OCI-M1 (cell line): Measurements from ENCODE around the gene USP32.
"Not testable (repeated sequence)": the region's sequence is repeated elsewhere in the genome, so short reads cannot be mapped to it uniquely, and the experiment has no call there.

Experiments used
- DNase-seq: peaks from one replicate; lab custom pipeline; 2025; lab: John Stamatoyannopoulos, UW

Gene USP32

GRCh38 chr17:60392042-60392844, at the start of gene USP32:
TSS of gene USP32 (minus strand) at chr17:60392133. CDS start at chr17:60391939, 194 bp downstream.
- DNase-seq: peak; percentile 99

DNA sequence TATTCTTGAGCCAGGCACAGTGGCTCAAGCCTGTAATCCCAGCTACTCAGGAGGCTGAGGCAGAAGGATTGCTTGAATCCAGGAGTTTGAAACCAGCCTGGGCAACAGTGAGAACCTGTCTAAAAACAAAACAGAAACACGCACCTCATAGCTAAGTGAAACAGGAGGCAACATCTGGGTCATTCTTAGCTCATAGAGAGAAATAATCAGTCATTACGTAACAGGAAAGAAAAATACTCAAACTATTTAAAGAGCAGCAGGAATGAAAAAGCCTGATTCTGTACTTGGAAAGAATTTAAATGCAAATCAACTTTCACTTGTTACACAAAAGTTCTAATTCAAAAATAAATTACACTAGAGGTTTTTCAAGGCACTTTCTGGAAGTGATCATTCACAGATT, 47.6 kb upstream of the USP32 start:
- DNase-seq: peak; percentile 12

DNA sequence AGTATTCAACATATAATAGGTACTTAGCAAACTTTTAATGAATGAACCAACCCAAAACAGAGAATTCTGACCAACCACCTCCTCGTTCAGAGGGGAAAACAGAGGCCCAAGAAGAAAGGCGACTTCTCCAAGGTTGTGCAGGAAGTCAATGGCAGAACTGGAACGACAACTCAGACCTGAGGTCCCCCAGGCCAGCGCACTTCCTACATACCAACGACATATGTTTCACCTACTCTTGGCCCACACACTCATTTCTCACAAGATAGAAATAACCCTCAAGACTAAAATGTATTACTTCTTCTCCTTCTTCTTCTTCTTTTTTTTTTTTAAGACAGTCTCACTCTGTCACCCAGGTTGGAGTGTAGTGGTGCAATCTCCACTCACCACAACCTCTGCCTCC, 44.7 kb upstream of the USP32 start:
- no peak for DNase-seq

DNA sequence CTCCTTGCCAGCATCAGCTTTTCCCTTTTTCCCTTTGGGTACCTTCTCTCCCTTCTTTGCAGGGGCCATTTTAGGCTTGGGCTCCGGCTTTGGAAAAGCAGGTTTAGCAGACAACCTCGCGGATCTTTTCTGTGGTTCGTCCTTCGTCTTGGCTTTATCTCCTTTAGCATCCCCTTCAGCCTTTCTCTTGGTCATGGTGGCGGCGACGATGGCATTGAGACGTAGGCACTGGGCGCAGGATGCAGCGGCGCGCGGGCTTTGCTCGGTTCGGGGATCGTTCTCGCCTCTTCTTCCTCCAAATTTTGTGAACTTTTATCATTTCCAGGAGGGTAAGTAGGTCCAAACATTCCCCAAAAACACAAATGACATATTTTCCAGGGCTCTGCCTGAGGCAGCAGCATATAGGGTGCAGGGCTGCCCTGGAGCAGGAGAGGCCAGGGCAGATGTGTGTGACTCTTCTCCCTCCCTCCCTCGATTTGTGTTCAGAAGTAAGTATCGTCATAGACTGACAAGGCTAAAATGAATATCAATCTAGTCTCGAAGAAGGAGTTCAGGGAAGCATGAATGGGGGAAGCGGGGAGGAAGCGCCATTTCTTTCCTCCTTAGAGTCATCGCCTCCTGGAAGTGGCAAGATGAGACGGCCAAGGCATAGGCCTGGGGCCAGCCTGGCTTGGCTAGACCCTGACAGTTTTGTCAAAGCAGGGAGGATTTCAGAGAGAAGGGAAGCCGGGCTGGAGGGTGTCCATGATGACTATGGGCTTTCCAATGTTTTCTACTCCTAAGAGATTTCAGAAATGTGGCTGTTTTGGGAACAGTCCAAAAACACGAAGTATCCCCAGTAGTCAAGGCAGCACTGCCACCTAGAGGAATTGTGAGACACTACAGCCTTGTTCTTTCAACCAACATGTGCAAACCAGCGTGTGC, 43.6 kb upstream of the USP32 start:
- DNase-seq: peak; percentile 87

- not testable (repeated sequence) for DNase-seq
Observed at GRCh38 chr17:60433021-60433997, 41.4 kb upstream of the USP32 start.

DNA sequence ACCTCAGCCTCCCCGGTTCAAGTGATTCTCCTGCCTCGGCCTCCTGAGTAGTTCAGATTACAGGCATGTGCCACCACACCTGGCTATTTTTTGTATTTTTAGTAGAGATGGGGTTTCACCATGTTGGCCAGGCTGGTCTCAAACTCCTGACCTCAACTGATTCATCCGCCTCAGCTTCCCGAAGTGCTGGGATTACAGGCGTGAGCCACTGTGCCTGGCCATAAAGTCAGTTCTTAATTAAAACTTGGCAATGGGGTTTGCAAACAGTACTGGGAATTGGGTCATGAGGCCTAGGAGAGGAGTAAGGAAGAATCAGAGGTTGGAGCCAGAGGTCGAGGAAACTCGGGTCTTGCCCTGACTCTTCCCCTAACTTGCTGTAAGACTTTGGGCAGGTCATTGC, 38.6 kb upstream of the USP32 start:
- not testable (repeated sequence) for DNase-seq

DNA sequence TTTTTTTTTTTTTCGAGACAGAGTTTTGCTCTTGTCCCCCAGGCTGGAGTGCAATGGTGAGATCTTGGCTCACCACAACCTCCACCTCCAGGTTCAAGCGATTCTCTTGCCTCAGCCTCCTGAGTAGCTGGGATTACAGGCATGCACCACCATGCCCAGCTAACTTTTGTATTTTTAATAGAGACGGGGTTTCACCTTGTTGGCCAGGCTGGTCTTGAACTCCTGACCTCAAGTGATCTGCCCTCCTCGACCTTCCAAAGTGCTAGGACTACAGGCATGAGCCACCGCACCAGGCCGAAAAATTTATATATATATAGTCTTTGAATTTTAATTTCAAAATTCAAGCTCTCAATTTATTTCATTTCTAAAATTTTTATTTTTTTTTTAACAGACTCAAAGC, 36.6 kb upstream of the USP32 start:
- DNase-seq: not testable (repeated sequence)

GRCh38 chr17:60426596-60426995, 34.7 kb upstream of the USP32 start:
- no peak for DNase-seq

DNA sequence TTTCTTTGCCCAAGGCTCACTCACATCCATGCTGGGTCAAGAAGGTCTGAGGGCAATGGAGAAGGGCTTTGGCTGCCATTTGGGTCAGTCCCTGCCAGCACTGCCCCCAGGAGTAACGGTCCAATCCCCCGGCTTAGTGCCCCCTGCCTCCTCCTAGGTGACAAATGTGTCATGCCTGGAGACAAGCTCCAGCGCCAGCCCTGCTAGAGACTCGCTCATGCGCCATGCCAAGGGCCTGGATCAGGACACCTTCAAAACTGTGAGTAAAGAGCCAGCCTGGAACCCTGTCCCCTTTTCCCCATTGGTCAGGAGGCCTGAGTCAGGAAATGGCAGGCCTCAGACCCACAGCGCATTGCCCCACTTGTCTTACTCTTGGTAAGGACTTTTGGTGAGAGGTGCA, 33.7 kb upstream of the USP32 start:
- no peak for DNase-seq

- DNase-seq: no peak
Observed at GRCh38 chr17:60423865-60424264, 31.9 kb upstream of the USP32 start.

- DNase-seq: no peak
Observed at GRCh38 chr17:60422162-60422665, 30.3 kb upstream of the USP32 start, which contains the start of gene CHCT1. TSS of gene CHCT1 (plus strand) at chr17:60422489. CDS start at chr17:60422593, 104 bp downstream.

DNA sequence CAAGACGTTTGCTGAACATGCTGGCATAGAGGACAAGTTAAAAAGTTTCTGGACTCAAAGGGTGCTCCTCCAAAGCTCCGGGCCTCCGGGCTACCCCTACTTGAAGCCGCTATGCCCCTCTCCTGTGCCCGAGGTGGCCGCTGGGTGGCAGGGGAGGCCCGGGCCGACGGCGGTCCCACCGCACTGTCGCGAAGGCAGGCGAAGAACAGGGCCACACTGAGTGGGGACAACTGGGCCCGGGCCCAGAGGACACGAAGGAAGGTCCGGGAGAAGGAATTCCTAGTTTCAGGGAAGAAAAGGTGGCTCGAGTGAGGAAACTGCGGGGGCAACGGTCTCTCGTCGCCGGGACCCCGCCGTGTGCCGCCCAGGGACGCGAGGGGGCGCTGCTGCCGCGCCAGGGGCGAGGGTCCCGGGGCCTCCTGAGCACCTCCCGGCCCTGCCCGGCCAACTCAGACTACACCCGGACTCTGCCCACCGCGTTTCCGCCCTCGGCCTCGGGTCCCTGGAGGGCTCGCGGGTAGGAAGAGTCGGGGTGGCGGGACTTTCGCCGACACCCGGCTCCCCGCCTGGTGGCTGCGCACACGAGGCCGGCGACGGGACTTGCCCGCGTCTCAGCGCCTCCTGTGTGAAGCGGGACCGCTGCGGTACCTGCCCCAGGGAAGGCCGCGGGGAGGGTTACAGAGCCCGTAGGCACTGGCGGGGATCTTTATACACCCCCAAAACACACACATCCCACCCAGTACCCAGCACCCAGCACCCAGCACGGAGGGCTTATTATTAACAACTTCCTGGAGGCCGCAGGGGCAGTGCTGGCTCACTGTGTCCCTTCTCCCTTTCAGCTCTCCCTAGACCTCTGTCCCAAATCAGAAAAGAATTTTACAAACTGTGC, 29.6 kb upstream of the USP32 start:
- peak; percentile 51 for DNase-seq

DNA sequence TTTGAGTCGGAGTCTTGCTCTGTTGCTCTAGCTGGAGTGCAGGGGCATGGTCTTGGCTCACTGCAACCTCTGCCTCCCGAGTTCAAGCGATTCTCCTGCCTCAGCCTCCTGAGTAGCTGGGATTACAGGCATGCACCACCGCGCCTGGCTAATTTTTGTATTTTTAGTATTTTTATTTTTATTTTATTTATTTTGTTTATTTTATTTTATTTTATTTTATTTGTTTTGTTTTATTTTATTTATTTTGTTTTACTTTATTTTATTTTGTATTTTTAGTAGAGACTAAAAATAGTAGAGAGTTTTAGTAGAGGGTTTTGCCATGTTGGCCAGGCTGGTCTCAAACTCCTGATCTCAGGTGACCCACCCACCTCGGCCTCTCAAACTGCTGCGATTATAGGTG, 27.9 kb upstream of the USP32 start:
- not testable (repeated sequence) for DNase-seq

GRCh38 chr17:60419003-60419402, 27.1 kb upstream of the USP32 start:
- DNase-seq: not testable (repeated sequence)

GRCh38 chr17:60416368-60416925, 24.5 kb upstream of the USP32 start:
- DNase-seq: no peak

GRCh38 chr17:60415146-60415545, 23.2 kb upstream of the USP32 start:
- DNase-seq: no peak

- DNase-seq: no peak
Observed at GRCh38 chr17:60412701-60413100, 20.8 kb upstream of the USP32 start.

- DNase-seq: no peak
Observed at GRCh38 chr17:60410001-60410400, 18.1 kb upstream of the USP32 start.

- DNase-seq: no peak
Observed at GRCh38 chr17:60406887-60407286, 15.0 kb upstream of the USP32 start.

GRCh38 chr17:60403962-60404361, 12.0 kb upstream of the USP32 start:
- no peak for DNase-seq
